Measurements from ENCODE around the gene CFHR3. TPM values are rescaled to one million over a fixed set of nuclear protein-coding genes. Genes with fewer than 3 reads are reported as not detected.
"Not testable (repeated sequence)": the region's sequence is repeated elsewhere in the genome, so short reads cannot be mapped to it uniquely, and the experiment has no call there.

CFHR3 gene
- total RNA-seq (2014; rRNA removed; shearing (Covaris generic)), result 0.20 and 0.76 TPM in 2 replicates
- polyA plus RNA-seq (2015; cell fraction: cytosol; rRNA removed), result 0.59 and 0.62 TPM in 2 replicates
- 2.2 and 3.5 TPM in 2 replicates for polyA plus RNA-seq (2015; cell fraction: nucleus; rRNA removed)

DNA sequence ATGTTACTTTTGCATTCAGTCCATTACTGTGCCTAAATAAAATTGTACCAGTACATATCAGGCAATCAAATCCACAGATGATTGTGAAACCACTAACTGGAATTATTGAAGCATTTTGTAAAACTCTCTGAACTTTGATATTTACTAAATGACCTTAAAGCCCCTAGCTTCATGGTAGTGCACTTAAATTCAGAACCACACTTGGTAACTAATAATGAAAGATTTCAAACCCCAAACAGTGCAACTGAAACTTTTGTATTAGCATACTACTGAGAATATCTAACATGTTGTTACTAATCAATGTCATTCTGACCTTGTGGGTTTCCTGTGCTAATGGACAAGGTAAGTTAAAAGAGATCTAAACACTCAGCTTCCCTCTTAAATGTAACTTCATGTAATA is at the start of gene CFHR3:
Gene CFHR3 (plus strand): TSS at position 238 of the 400 bp plus-strand sequence. CDS start 47 bp downstream, at position 285.
- no peak for DNase-seq (ENCODE audit: low read depth)

DNA sequence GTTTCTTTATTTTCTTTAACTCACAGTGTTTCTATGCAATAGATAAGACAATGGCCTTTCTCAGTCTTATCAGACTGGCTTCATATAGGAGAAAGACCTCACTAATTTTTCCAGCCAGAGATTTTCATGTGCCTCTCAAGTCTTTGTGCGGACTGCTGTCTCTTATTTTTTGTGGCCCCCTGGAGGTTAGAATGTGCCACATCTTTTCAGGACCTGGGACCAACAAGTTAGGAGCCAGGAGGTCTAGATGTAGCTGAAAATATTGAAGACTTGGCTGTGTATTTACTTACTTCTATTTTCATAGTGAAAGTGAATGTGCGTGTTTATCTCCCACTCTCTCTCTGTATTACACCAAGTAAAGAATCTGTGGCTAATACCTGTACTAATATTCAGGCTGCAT is 42.1 kb upstream of the CFHR3 start:
- DNase-seq (ENCODE audit: low read depth), result no peak

DNA sequence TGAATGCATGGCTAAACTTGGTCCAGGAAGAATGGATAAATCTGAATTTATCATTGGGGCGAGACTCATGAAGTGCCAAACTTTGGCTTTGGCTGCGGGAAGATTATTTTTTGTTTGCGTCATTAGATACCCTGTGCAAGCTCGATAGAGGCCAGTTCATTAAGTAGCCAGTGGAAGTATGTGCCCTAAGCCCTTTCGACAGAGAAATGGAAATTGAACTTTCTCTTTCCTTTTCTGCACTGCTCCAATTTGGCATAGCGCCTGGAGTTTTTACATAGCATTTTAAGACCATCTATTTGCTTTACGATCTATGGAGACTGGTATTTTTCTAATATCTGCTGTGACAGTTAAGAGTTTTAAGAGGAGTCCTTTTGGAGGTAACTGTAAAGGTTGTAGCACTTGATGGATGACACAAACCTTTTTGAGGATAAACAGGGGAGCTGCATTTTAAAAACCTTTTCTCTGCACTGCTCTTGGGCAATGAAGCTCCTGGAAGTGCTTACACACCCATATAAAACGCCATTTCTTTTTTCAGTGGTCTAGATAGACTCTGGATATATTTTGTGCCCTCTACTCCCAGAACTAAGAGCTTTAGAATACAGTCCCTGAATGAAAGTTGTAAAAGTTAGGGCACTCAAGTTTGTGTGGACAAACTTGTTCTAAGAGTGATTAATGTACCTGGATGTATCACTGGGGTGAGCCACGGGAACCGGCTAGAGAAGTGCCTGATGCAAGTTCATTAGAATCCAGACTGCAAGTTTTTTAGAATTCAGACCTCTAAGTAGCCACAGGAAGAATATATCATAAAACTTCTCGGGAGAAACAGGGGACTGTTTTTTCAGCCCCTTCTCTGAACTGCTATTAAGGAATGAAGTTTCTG is 41.3 kb upstream of the CFHR3 start:
- DNase-seq (ENCODE audit: low read depth), result no peak

DNA sequence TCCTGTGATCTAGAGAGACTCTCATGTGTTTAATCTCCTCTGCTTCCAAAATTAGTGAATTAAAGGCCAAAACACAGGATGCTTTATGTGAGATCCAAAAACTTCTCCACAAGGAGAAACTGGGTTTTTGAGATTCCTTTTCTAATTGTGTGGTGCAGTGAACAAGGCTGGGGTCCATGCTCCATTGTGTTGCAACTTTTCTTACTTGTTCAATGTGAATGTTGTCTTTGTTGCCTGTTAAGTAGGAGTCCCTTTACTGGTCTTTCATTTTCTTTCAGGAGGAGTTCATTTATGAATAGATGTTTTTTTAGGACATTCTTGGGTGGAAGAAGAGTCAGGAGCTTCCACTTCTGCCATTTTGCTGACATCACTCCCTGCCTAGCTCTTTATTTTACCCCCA is 40.6 kb upstream of the CFHR3 start:
- no peak for DNase-seq (ENCODE audit: low read depth)

DNA sequence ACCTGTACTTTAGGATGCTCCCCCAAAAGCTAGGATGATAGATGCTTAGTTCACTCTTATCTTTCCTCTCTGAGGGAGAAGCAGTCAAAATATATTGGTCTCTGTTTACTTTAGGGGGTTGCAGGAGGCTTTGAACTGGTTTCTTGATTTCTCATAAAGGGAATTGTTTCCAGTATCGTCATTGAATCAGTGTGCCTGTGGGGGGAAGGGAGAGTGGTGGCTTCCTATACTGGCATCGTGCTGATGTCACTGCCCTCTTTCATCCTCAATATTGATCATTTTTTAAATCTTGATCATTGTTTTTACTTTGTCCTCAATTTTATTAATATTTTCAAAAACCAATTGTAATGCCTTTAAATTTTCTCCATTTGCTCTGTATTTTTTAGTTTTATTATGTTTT is 40.2 kb upstream of the CFHR3 start:
- DNase-seq (ENCODE audit: low read depth), result no peak

DNA sequence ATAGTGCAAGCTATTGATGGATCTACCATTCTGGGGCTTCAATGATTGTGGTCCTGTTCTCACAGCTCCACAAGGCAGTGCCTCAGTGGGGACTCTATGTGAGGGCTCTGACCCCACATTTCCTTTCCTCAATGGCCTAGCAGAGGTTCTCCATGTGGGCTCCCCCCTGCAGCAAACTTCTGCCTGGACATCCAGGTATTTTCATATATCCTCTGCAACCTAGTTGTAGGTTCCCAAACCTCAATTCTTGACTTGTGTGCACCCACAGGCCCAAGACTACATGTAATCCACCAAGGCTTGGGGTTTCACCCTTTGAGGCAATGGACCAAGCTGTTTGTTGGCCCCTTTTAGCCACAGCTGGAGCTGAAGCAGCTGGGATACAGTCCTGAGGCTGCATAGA is 35.9 kb upstream of the CFHR3 start:
- no peak for DNase-seq (ENCODE audit: low read depth)

DNA sequence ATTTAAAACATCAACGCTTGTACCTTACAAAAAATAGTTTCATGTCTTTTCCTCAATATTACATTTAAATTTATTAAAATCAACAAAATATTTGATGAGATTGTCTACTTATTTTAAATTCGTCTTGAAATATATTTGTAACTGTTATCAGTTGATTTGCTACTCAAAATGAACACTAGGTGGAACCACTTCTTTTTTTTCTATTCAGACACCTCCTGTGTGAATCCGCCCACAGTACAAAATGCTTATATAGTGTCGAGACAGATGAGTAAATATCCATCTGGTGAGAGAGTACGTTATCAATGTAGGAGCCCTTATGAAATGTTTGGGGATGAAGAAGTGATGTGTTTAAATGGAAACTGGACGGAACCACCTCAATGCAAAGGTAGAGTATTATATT is 31.4 kb upstream of the CFHR3 start:
- peak; percentile 35 for DNase-seq (ENCODE audit: low read depth)

DNA sequence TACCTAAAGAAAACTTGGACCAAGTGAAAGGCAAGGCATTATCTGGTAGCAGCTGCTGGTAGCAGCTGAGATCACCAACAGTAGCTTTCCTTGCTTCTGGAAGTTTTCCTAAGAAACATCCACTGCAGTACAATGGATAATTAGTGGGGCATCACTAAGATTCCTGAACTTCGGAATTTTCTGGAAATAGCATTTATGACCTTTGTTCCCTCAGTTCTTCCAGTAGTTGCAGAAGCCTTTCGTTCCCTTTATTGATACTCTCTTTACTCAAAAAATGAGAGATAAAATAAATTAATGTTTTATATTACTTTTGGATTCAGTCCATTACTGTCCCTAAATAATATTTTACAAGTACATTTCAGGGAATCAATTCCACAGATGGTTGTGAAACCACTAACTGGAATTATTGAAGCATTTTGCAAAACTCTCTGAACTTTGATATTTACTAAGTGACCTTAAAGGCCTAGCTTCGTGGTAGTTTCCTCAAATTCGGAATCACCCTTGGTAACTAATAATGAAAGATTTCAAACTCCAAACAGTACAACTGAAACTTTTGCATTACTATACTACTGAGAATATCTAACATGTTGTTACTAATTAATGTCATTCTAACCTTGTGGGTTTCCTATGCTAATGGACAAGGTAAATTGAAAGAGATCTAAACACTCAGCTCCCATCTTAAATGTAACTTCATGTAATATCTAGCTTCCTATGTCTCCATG is 9.5 kb upstream of the CFHR3 start:
- not testable (repeated sequence) for DNase-seq (ENCODE audit: low read depth)

DNA sequence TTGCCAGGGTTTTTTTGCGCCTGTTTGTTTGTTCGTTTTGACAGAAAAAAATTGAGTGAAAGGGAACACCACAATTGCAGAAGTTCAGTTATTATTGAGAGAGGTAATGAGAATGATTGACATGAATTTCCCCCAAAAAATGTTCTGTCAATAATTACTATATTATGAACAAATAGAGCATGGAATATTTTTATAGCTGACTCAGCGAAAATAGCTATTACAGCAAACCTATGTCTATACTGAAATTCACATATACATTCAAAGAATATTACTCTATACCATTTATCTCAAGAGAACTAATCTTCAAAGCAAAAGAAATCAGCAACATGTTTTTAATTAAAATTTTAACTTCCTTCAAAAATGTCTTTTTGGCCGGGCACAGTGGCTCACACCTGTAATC is 4.8 kb upstream of the CFHR3 start:
- not testable (repeated sequence) for DNase-seq (ENCODE audit: low read depth)

DNA sequence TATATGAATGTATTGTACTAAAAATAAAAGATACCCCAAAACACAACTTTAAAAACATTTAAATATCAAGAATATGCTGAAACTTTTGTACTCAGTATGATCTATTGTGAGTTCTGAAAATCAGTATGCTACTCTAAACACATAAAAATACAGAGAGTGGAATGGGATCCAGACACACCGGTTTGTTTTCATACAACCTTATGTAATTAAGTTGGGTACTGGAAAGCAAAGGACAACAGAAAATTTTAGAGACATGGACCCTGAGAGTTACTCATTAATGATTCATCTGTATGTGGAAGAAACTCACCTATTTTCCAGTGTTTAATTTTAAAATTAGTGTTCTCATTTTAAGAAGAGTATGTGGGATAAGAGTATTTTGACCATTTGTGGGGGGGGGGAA is 927 bp upstream of the CFHR3 start:
- DNase-seq (ENCODE audit: low read depth), result no peak

DNA sequence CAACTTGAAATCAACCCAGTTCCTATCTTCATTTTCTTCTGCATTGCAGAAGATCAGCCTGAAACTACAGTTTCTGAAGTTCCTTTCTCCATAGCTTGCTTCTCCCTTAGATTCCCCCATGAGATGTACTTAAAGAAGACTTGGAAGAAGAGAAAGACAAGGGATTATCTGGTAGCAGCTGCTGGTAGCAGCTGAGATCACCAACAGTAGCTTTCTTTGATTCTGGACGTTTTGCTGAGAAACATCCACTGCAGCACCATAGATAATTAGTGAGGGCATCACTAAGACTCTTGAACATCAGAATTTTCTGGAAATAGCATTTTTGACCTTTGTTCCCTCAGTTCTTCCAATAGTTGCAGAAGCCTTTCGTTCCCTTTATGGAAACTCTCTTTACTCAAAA is 465 bp upstream of the CFHR3 start:
- no peak for DNase-seq (ENCODE audit: low read depth)

DNA sequence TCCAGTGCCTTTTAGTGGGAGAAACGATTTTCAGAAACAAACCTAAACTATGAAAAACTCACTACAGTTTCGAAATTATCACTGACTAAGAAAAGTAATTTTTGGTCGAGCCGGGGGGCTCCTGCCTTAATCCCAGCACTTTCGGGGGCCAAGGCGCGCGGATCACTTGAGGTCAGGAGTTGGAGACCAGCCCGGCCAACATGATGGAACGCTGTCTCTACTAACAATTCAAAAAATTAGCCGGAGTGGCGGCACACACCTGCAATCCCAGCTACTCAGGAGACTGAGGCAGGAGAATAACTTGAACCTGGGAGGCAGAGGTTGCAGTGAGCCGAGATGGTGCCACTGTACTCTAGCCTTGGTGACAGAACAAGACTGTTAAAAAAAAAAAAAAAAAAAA is 3.0 kb downstream of the CFHR3 start:
- no peak for DNase-seq (ENCODE audit: low read depth)

DNA sequence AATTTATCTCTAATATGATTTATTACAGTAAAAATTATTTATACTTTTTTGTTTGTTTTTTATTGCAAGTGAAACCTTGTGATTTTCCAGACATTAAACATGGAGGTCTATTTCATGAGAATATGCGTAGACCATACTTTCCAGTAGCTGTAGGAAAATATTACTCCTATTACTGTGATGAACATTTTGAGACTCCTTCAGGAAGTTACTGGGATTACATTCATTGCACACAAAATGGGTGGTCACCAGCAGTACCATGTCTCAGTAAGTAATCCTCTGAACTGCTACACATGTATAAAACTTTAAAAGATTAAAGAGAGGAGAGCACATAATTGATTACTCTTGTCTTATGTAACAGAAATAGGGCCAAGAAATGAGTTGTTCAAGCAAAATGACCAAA is 4.5 kb downstream of the CFHR3 start:
- no peak for DNase-seq (ENCODE audit: low read depth)

DNA sequence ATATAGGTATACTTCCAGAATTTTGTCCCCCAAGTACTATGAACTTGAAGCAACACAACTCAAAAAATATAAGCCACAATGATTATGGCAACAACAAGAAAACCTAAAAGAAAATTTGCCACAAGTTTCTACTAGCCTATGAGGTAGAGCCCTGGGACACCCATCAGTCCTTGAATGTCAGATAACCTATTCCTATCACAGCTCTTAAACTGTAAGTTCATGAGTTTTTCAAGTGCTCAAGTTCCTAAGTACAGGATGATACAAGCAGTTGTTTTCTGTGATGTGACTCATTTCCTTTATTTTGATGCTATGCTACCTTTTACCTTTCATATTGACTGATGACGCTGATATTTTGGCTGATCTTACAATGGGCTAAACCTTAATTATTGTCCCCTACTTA is 16.6 kb downstream of the CFHR3 start:
- not testable (repeated sequence) for DNase-seq (ENCODE audit: low read depth)

DNA sequence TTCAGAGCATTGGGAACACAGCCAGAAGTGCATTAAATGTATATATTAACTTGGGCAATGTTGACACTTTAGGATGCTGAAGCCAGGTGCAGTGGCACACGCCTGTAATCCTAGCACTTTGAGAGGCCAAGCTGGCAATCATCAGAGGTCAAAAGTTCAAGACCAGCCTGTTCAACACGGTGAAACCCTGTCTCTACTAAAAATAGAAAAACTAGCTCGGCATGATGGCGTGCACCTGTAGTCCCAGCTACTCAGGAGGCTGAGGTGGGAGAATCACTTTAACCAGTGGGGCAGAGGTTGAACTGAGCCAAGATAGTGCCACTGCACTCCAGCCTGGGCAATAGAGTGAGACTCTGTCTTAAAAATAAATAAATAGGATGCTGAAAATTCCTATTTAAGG is 19.5 kb downstream of the CFHR3 start:
- DNase-seq (ENCODE audit: low read depth), result not testable (repeated sequence)

DNA sequence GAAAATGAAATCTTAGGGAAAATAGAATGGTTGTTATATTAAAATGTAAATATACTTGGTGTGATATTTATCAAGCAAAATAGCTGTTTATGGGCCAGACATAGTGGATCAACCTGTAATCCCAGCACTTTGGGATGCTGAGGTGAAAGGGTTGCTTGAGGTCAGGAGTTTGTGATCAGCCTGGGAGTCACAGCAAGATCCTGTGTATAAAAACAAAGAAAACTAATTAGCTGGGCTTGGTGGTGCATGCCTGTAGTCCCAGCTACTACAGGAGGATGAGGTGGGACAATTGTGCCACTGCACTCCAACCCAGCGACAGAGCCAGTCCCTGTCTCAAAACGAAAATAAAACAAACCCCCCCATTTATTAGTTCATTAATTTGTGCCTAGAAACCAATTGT is 23.3 kb downstream of the CFHR3 start:
- DNase-seq (ENCODE audit: low read depth), result no peak

DNA sequence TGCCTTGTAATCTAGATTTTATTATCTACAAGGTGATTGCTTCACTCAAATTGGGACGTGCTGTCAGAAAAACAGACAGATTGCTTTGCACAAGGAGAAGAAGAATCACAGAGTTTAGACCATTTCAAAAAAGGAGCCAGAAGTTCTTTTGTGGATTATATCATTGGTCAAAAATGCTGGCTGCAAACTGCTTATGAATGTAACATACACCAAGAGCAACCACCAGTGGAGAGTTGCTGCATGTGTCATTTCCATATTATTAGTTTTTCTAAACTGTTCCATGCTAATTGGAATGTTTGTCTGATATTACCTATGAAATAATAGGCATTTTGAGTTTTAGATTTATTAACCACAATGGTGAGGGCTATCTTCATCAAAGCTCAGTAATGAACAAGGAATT is 27.3 kb downstream of the CFHR3 start:
- DNase-seq (ENCODE audit: low read depth), result not testable (repeated sequence)

DNA sequence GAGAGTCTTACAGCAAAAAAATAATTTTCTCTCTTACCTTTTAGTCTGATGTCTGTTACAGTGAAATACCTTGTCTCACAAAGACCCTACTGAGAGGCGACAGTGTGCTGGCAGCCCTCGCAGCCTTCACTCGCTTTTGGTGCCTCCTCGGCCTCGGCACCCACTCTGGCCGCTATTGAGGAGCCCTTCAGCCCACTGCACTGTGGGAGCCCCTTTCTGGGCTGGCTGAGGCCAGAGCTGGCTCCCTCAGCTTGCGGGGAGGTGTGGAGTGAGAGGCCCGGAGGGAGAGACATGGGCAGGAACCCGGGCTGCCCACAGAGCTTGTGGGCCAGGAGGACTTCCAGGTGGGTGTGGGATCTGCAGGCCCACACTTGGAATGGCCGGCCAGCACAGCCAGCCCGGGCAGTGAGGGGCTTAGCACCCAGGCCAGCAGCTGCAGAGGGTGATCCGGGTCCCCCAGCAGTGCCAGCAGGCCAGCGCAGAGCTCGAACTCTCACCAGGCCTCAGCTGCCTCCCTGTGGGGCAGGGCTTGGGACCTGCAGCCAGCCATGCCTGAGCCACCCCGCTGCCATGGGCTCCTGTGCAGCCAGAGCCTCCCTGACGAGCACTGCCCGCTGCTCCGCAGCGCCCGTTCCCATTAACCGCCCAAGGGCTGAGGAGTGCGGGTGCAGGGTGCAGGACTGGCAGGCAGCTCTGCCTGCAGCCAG is 34.0 kb downstream of the CFHR3 start:
- DNase-seq (ENCODE audit: low read depth), result no peak

DNA sequence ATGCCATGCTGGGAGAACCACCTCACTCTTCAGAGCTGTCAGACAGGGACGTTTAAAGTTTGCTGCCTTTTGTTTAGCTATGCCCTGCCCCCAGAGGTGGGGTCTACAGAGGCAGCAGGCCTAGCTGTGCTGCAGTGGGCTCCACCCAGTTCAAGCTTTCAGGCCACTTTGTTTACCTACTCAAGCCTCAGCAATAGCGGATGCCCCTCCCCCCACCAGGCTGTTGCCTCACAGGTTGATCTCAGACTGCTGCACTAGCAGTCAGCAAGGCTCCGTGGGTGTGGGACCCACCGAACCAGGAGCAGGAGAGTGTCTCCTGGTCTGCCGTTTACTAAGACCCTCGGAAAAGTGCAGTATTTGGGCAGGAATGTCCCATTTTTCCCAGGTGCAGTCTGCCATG is 42.8 kb downstream of the CFHR3 start:
- not testable (repeated sequence) for DNase-seq (ENCODE audit: low read depth)

DNA sequence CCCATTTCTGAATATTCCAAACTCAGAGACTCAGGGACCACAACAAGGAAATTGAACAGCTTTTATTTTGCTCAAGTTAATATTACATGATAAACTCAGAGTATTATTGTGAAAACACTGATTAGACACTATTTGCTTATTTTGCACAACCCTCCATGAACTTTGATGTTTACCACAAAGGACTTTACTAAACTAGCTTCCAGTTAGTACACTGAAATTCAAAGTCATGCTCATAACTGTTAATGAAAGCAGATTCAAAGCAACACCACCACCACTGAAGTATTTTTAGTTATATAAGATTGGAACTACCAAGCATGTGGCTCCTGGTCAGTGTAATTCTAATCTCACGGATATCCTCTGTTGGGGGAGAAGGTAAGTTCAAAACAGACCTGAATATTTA is 44.9 kb downstream of the CFHR3 start, which contains the start of gene CFHR1:
Gene CFHR1 (plus strand): TSS at position 201 of the 400 bp plus-strand sequence. CDS start 114 bp downstream, at position 315.
- DNase-seq (ENCODE audit: low read depth), result not testable (repeated sequence)

DNA sequence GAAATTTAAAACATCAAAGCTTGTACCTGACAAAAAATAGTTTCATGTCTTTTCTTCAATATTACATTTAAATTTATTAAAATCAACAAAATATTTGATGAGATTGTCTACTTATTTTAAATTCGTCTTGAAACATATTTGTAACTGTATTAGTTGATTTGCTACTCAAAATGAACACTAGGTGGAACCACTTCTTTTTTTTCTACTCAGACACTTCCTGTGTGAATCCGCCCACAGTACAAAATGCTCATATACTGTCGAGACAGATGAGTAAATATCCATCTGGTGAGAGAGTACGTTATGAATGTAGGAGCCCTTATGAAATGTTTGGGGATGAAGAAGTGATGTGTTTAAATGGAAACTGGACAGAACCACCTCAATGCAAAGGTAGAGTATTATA is 53.2 kb downstream of the CFHR3 start:
- DNase-seq (ENCODE audit: low read depth), result peak; percentile 30

All from HT1080 (cell line).